ENCODE results near the gene TUBA1A. TPM values are rescaled to one million over a fixed set of nuclear protein-coding genes. Genes with fewer than 3 reads are reported as not detected.

TUBA1A gene
- total RNA-seq, 1 donor from 2014 or later = 883 TPM

Other genes starting within 250 kb of the TUBA1A start
- 77.9 and 101 TPM in 2 replicates for gene ARF3, start 231.6 kb downstream of the TUBA1A start, total RNA-seq
- gene WNT10B, start 217.3 kb downstream of the TUBA1A start, total RNA-seq = not detected in 2 replicates
- not detected in 2 replicates for gene WNT1, start 210.8 kb downstream of the TUBA1A start, total RNA-seq
- 0.13 and 0.34 TPM in 2 replicates for gene DDN, start 189.7 kb downstream of the TUBA1A start, total RNA-seq
- 57.0 and 68.5 TPM in 2 replicates for gene PRKAG1, start 170.3 kb downstream of the TUBA1A start, total RNA-seq
- 68.9 and 71.8 TPM in 2 replicates for gene KMT2D, start 128.3 kb downstream of the TUBA1A start, total RNA-seq
- gene RHEBL1, start 119.1 kb downstream of the TUBA1A start, total RNA-seq = 3.8 and 5.1 TPM in 2 replicates
- 0.04 TPM in 1 of 2 replicates, not detected in the other for gene DHH, start 94.3 kb downstream of the TUBA1A start, total RNA-seq
- 67.9 and 74.3 TPM in 2 replicates for gene LMBR1L, start 78.2 kb downstream of the TUBA1A start, total RNA-seq
- 739 and 794 TPM in 2 replicates for gene TUBA1B, start 57.7 kb downstream of the TUBA1A start, total RNA-seq
- 544 and 682 TPM in 2 replicates for gene TUBA1C, start 76.0 kb upstream of the TUBA1A start, total RNA-seq
- gene PRPH, start 106.1 kb upstream of the TUBA1A start, total RNA-seq = 0.21 and 0.41 TPM in 2 replicates
- 4.8 and 10.3 TPM in 2 replicates for gene TROAP, start 134.2 kb upstream of the TUBA1A start, total RNA-seq
- not detected in 2 replicates for gene C1QL4, start 148.1 kb upstream of the TUBA1A start, total RNA-seq
- gene DNAJC22, start 157.8 kb upstream of the TUBA1A start, total RNA-seq = 1.2 and 1.6 TPM in 2 replicates
- 8.8 and 18.2 TPM in 2 replicates for gene SPATS2, start 178.4 kb upstream of the TUBA1A start, total RNA-seq

Measured in kidney epithelial cell (primary cell).